Loucy (cell line): ENCODE measurements around the gene BRCA1.

ENCODE experiments used
- CTCF ChIP-seq: fragments of 200-600 bp; sonication (generic); conservative IDR thresholded peaks from 2 replicates; pipeline ENCODE4 v1.5.1; 2014; ENCODE audit warnings: mild to moderate bottlenecking, antibody characterized with exemption, low read length
- EZH2phosphoT487 ChIP-seq: fragments of 200-600 bp; IDR thresholded peaks from 2 replicates; pipeline ENCODE4 v1.6.1; 2018; ENCODE audit warnings: antibody characterized with exemption, mild to moderate bottlenecking, moderate library complexity, borderline replicate concordance

- TF ChIP-seq CTCF, result no peak
- no peak for TF ChIP-seq EZH2phosphoT487
Observed at GRCh38 chr17:43094129-43094835, 30.9 kb downstream of the BRCA1 start.
